H9 (cell line): ENCODE data around the gene ANKS3. TPM values are rescaled to one million over a fixed set of nuclear protein-coding genes. Genes with fewer than 3 reads are reported as not detected.

Source experiments
- DNase-seq: peaks from one replicate; pipeline ENCODE4 v3.0.0-alpha.2; 2017
- H2AFZ ChIP-seq: one replicate; pipeline ENCODE4 v1.6.1; 2013; ENCODE audit warnings: mild to moderate bottlenecking, low read length, control low read depth, moderate library complexity
- H2AK5ac ChIP-seq: 2 replicates; pipeline ENCODE4 v1.6.1; 2013; ENCODE audit warnings: low read length, control low read depth, mixed read lengths; ENCODE audit not compliant: insufficient read length
- H2BK120ac ChIP-seq: one replicate; pipeline ENCODE4 v1.6.1; 2013; ENCODE audit warnings: low read depth, mild to moderate bottlenecking, low read length, control low read depth, inconsistent platforms; ENCODE audit not compliant: poor library complexity, severe bottlenecking
- H2BK12ac ChIP-seq: 2 replicates; pipeline ENCODE4 v1.6.1; 2013; ENCODE audit warnings: low read length, control low read depth, mixed read lengths, low read depth; ENCODE audit not compliant: insufficient read length
- H2BK15ac ChIP-seq: 2 replicates; pipeline ENCODE4 v1.6.1; 2013; ENCODE audit warnings: low read depth, low read length, control low read depth
- H2BK20ac ChIP-seq: one replicate; pipeline ENCODE4 v1.6.1; 2013; ENCODE audit warnings: low read depth, mild to moderate bottlenecking, low read length, control low read depth, inconsistent platforms; ENCODE audit not compliant: poor library complexity, severe bottlenecking
- H2BK5ac ChIP-seq: 2 replicates; pipeline ENCODE4 v1.6.1; 2013; ENCODE audit warnings: low read length, control low read depth, mixed read lengths; ENCODE audit not compliant: insufficient read length
- H3K14ac ChIP-seq: 2 replicates; pipeline ENCODE4 v1.6.1; 2013; ENCODE audit warnings: low read length, control low read depth; ENCODE audit not compliant: insufficient read depth
- H3K18ac ChIP-seq: 2 replicates; pipeline ENCODE4 v1.6.1; 2013; ENCODE audit warnings: low read depth, mild to moderate bottlenecking, mixed read lengths, low read length, control low read depth; ENCODE audit not compliant: insufficient read length
- H3K23ac ChIP-seq: 2 replicates; pipeline ENCODE4 v1.6.1; 2013; ENCODE audit warnings: low read length, control low read depth, mixed read lengths, low read depth; ENCODE audit not compliant: insufficient read length
- H3K23me2 ChIP-seq: 2 replicates; pipeline ENCODE4 v1.6.1; 2013; ENCODE audit warnings: low read depth, mild to moderate bottlenecking, mixed read lengths, low read length, control low read depth; ENCODE audit not compliant: insufficient read length, poor library complexity, severe bottlenecking
- H3K27ac ChIP-seq: 2 replicates; pipeline ENCODE4 v1.5.1; 2013; ENCODE audit warnings: low read length, control low read depth, mixed read lengths, low read depth; ENCODE audit not compliant: insufficient read length
- H3K27me3 ChIP-seq: 2 replicates; pipeline ENCODE4 v1.6.1; 2013; ENCODE audit warnings: low read length, control low read depth, inconsistent platforms; ENCODE audit not compliant: insufficient read depth
- H3K4ac ChIP-seq: 2 replicates; pipeline ENCODE4 v1.6.1; 2013; ENCODE audit warnings: low read depth, mild to moderate bottlenecking, control low read depth, inconsistent platforms, low read length, moderate library complexity
- H3K4me1 ChIP-seq: 2 replicates; pipeline ENCODE4 v1.6.1; 2013; ENCODE audit warnings: low read length, control low read depth, inconsistent platforms; ENCODE audit not compliant: insufficient read depth
- H3K4me2 ChIP-seq: 2 replicates; pipeline ENCODE4 v1.6.1; 2013; ENCODE audit warnings: low read length, control low read depth, mixed read lengths; ENCODE audit not compliant: insufficient read length, insufficient read depth
- H3K56ac ChIP-seq: 2 replicates; pipeline ENCODE4 v1.6.1; 2013; ENCODE audit warnings: low read depth, mild to moderate bottlenecking, mixed read lengths, low read length, control low read depth; ENCODE audit not compliant: insufficient read length
- H3K79me1 ChIP-seq: 2 replicates; pipeline ENCODE4 v1.6.1; 2013; ENCODE audit warnings: low read depth, mild to moderate bottlenecking, moderate library complexity, low read length, control low read depth, inconsistent platforms; ENCODE audit not compliant: insufficient read depth, poor library complexity, severe bottlenecking
- H3K79me2 ChIP-seq: 2 replicates; pipeline ENCODE4 v1.6.1; 2013; ENCODE audit warnings: low read length, control low read depth, inconsistent platforms; ENCODE audit not compliant: insufficient read depth
- H3K9ac ChIP-seq: 2 replicates; pipeline ENCODE4 v1.6.1; 2013; ENCODE audit warnings: low read length, control low read depth, mixed read lengths; ENCODE audit not compliant: insufficient read length; ENCODE audit errors: extremely low read depth
- H3K9me3 ChIP-seq: one replicate; pipeline ENCODE4 v1.6.1; 2013; ENCODE audit warnings: low read depth, low read length, inconsistent platforms; ENCODE audit not compliant: control insufficient read depth
- H3T11ph ChIP-seq: one replicate; pipeline ENCODE4 v1.6.1; 2013; ENCODE audit warnings: mild to moderate bottlenecking, low read length, control low read depth, inconsistent platforms
- H4K20me1 ChIP-seq: one replicate; pipeline ENCODE4 v1.6.1; 2013; ENCODE audit not compliant: control insufficient read depth, insufficient read length, insufficient read depth
- H4K5ac ChIP-seq: 2 replicates; pipeline ENCODE4 v1.6.1; 2013; ENCODE audit warnings: low read depth, mild to moderate bottlenecking, mixed read lengths, low read length, control low read depth; ENCODE audit not compliant: insufficient read length
- H4K8ac ChIP-seq: replicated peaks from 2 replicates; pipeline ENCODE4 v1.6.1; 2013; ENCODE audit warnings: low read length, control low read depth, mixed read lengths, low read depth; ENCODE audit not compliant: insufficient read length
- H4K91ac ChIP-seq: 2 replicates; pipeline ENCODE4 v1.6.1; 2013; ENCODE audit warnings: low read depth, mild to moderate bottlenecking, moderate library complexity, mixed read lengths, low read length, control low read depth; ENCODE audit not compliant: insufficient read length
- H3K27ac Mint-ChIP-seq, 3 experiments: 2 replicates in 2 of 3; 3 replicates in 1 of 3; pipeline ENCODE4 v1.8.0; 2020 to 2021; ENCODE audit warnings: mixed read lengths in 3 of 3, mild to moderate bottlenecking in 1 of 3, moderate library complexity in 1 of 3
- H3K27me3 Mint-ChIP-seq: 2 replicates; pipeline ENCODE4 v1.8.0; 2021; ENCODE audit warnings: low read depth, mild to moderate bottlenecking, moderate library complexity, mixed read lengths
- H3K36me3 Mint-ChIP-seq, 3 experiments: 2 replicates in 2 of 3; 3 replicates in 1 of 3; pipeline ENCODE4 v1.8.0; 2020 to 2021; ENCODE audit warnings: low read depth in 3 of 3, mixed read lengths in 3 of 3; ENCODE audit not compliant: insufficient read depth in 1 of 3
- H3K4me1 Mint-ChIP-seq, 2 experiments: 2 replicates each; pipeline ENCODE4 v1.8.0; 2020; ENCODE audit warnings: mixed read lengths in 2 of 2
- H3K4me3 Mint-ChIP-seq, 2 experiments: 2 replicates in 1 of 2; 3 replicates in 1 of 2; pipeline ENCODE4 v1.8.0; 2020 to 2021; ENCODE audit warnings: mild to moderate bottlenecking in 2 of 2, mixed read lengths in 2 of 2, moderate library complexity in 1 of 2
- H3K9me3 Mint-ChIP-seq, 2 experiments: 2 replicates in 1 of 2; 3 replicates in 1 of 2; pipeline ENCODE4 v1.8.0; 2020; ENCODE audit warnings: mild to moderate bottlenecking in 2 of 2, mixed read lengths in 2 of 2, moderate library complexity in 1 of 2
- WGBS: extraction: QIAGEN DNeasy Blood & Tissue Kit; methylation state at CpG from one replicate; pipeline ENCODE4 v1.1.7; 2013; ENCODE audit warnings: missing lambda C conversion rate, low lambda C conversion rate, mixed read lengths; ENCODE audit not compliant: insufficient read length; ENCODE audit errors: extremely low coverage; 5-methylcytosine and 5-hydroxymethylcytosine counted together
- total RNA-seq: library from RNA; stranded (reverse); gene quantifications from 2 replicates; pipeline ENCODE4 v1.2.1, GENCODE V29; 2021
- TF ChIP-seq, protein P1 (sequence below): fragments of 200-600 bp; sonication (generic); conservative IDR thresholded peaks from 3 replicates; pipeline ENCODE4 v1.8.0; 2021; ENCODE audit warnings: antibody characterized with exemption, mild to moderate bottlenecking

The ANKS3 gene
- total RNA-seq, 1 experiment from 2014 or later = 32.0 TPM

DNA sequence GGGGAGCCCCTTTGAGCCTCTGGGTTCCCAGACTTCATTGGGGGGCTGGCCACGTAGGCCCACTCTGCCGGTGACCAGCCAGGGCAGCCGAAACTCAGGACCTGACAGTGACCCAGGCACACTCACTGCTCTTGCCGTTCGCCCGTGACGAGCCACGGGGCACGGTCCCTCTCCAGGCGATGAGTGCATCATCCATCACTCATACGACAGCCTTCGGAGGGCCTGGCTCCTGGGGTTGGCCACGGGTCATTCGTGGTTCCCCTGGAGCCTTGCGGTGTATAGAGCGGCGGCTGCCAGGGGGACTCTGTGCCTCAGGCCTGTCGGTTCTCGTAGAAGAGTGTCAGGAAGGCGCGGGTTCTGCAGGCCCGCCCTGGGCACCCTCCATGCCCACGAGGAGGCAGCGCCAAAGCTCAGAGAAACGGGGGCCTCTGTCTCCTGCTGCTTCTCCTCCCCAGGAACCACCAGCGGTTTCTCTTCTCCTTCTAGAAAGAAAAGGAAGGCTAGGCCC is 51.9 kb downstream of the ANKS3 start:
- Mint-ChIP-seq H3K4me3 (no peak overlapping the region), H3K36me3 (peaks cover 2 to 38% (median 18%) of the 10 kb centered on the region in 3 experiments; a peak in 5 of 7 replicates), H3K9me3 (no peaks in the 10 kb centered on the region), H3K27ac (no peak overlapping the region), H3K4me1 (no peaks in the 10 kb centered on the region), H3K27me3 (no peaks in the 10 kb centered on the region)
- H2BK20ac ChIP-seq = no peak overlapping the region
- no peak for DNase-seq
- no peak overlapping the region for H3K4ac ChIP-seq
- no peaks in the 10 kb centered on the region for H3K23me2 ChIP-seq
- no peak overlapping the region for H4K5ac ChIP-seq
- no peaks in the 10 kb centered on the region for H3K27me3 ChIP-seq
- H2BK15ac ChIP-seq = no peak overlapping the region
- no peaks in the 10 kb centered on the region for H3K4me1 ChIP-seq
- no peak overlapping the region for H2BK5ac ChIP-seq
- H3K79me2 ChIP-seq = no peaks in the 10 kb centered on the region
- no peak overlapping the region for H3K56ac ChIP-seq
- TF ChIP-seq, protein P1, sequence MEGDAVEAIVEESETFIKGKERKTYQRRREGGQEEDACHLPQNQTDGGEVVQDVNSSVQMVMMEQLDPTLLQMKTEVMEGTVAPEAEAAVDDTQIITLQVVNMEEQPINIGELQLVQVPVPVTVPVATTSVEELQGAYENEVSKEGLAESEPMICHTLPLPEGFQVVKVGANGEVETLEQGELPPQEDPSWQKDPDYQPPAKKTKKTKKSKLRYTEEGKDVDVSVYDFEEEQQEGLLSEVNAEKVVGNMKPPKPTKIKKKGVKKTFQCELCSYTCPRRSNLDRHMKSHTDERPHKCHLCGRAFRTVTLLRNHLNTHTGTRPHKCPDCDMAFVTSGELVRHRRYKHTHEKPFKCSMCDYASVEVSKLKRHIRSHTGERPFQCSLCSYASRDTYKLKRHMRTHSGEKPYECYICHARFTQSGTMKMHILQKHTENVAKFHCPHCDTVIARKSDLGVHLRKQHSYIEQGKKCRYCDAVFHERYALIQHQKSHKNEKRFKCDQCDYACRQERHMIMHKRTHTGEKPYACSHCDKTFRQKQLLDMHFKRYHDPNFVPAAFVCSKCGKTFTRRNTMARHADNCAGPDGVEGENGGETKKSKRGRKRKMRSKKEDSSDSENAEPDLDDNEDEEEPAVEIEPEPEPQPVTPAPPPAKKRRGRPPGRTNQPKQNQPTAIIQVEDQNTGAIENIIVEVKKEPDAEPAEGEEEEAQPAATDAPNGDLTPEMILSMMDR = no peak
- H2BK12ac ChIP-seq = no peak overlapping the region
- no CpG with 5 or more reads among the region's 26 CpGs for WGBS
- no peak overlapping the region for H3K27ac ChIP-seq
- H2BK120ac ChIP-seq = no peak overlapping the region
- no peaks in the 10 kb centered on the region for H4K20me1 ChIP-seq
- no peak overlapping the region for H4K91ac ChIP-seq
- H3K79me1 ChIP-seq = no peaks in the 10 kb centered on the region
- H3K14ac ChIP-seq = no peak overlapping the region
- no peak overlapping the region for H4K8ac ChIP-seq
- no peak overlapping the region for H3T11ph ChIP-seq
- no peak overlapping the region for H3K18ac ChIP-seq
- no peak overlapping the region for H3K4me2 ChIP-seq
- H2AK5ac ChIP-seq = no peak overlapping the region
- H3K9ac ChIP-seq = no peak overlapping the region
- H3K9me3 ChIP-seq = no peaks in the 10 kb centered on the region
- no peak overlapping the region for H2AFZ ChIP-seq
- H3K23ac ChIP-seq = no peak overlapping the region
